Neutrophil (primary cell): Measurements from ENCODE around the gene TSEN54.

Experiments
- H3K27ac ChIP-seq: fragments of 200-600 bp; sonication (generic); 2 replicates; pipeline ENCODE4 v1.5.1; 2016; ENCODE audit warnings: mild to moderate bottlenecking, moderate library complexity
- H3K27me3 ChIP-seq: fragments of 200-600 bp; sonication (generic); 2 replicates; pipeline ENCODE4 v1.6.0; 2016; ENCODE audit warnings: mild to moderate bottlenecking
- H3K36me3 ChIP-seq: fragments of 200-600 bp; sonication (generic); 2 replicates; pipeline ENCODE4 v1.5.1; 2017
- H3K4me1 ChIP-seq, 2 experiments: fragments of 200-600 bp in 1 of 2; sonication (generic) in 1 of 2; 1 replicate in 1 of 2; 2 replicates in 1 of 2; pipeline versions ENCODE4 v1.5.1 to v1.6.1; 2013 to 2016; ENCODE audit warnings: low read depth in 1 of 2, low read length in 1 of 2, mild to moderate bottlenecking in 1 of 2, moderate library complexity in 1 of 2; ENCODE audit not compliant: control insufficient read depth in 1 of 2, insufficient read depth in 1 of 2
- H3K4me3 ChIP-seq, 2 experiments: fragments of 200-600 bp in 1 of 2; sonication (generic) in 1 of 2; 1 replicate in 1 of 2; 2 replicates in 1 of 2; pipeline ENCODE4 v1.5.1; 2013 to 2016; ENCODE audit warnings: low read depth in 1 of 2, low read length in 1 of 2, mild to moderate bottlenecking in 1 of 2, moderate library complexity in 1 of 2
- H3K9me3 ChIP-seq: fragments of 200-600 bp; sonication (generic); 2 replicates; pipeline ENCODE4 v1.5.1; 2016
- CTCF ChIP-seq: fragments of 200-600 bp; sonication (generic); IDR thresholded peaks from 2 replicates; pipeline ENCODE4 v1.5.1; 2016; ENCODE audit warnings: antibody characterized with exemption

Gene TSEN54

GRCh38 chr17:75572713-75573539, 56.6 kb downstream of the TSEN54 start:
- H3K9me3 ChIP-seq, result no peaks in the 10 kb centered on the region
- no peaks in the 10 kb centered on the region for H3K27me3 ChIP-seq
- H3K27ac ChIP-seq, result no peak overlapping the region
- no peaks in the 10 kb centered on the region for H3K36me3 ChIP-seq
- H3K4me1 ChIP-seq, result peaks cover 9 to 13% of the 10 kb centered on the region in 2 experiments
- H3K4me3 ChIP-seq, result no peak overlapping the region
- no peak for TF ChIP-seq CTCF

GRCh38 chr17:75573540-75573957, 57.2 kb downstream of the TSEN54 start:
- H3K36me3 ChIP-seq, result no peaks in the 10 kb centered on the region
- no peaks in the 10 kb centered on the region for H3K27me3 ChIP-seq
- H3K4me1 ChIP-seq, result peaks cover 9 to 13% of the 10 kb centered on the region in 2 experiments
- TF ChIP-seq CTCF, result no peak
- no peak overlapping the region for H3K4me3 ChIP-seq
- no peak overlapping the region for H3K27ac ChIP-seq
- H3K9me3 ChIP-seq, result no peaks in the 10 kb centered on the region

DNA sequence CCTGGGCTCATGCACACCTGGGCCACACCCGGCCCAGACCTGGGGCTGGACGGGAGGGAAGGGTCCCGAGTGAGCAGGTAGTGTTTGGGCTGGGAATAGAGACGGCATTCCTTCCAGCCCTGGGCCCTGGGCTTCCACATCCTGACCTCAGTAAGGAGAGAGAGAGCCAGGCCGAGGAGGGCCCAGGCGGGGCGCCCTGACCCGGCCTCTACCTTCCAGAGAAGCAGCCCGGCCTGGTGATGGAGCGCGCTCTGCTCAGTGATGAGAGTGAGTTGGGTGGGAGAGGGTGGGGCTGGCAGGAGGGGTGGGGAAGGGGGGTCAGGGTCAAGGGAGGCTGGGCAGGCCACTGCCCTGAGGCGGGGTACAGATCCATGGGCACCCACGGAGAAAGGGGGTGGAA, 57.7 kb downstream of the TSEN54 start:
- TF ChIP-seq CTCF, result no peak
- H3K27me3 ChIP-seq, result no peaks in the 10 kb centered on the region
- no peak overlapping the region for H3K4me3 ChIP-seq
- H3K9me3 ChIP-seq, result no peaks in the 10 kb centered on the region
- peaks cover 9 to 13% of the 10 kb centered on the region in 2 experiments for H3K4me1 ChIP-seq
- no peak overlapping the region for H3K27ac ChIP-seq
- no peaks in the 10 kb centered on the region for H3K36me3 ChIP-seq
